SKM-1 (cell line): ENCODE data around the gene EBP.
A peak's percentile ranks its signal among the peaks of the same experiment; 100 is the strongest.
"Not testable (repeated sequence)": the region's sequence is repeated elsewhere in the genome, so short reads cannot be mapped to it uniquely, and the experiment has no call there.

Experiments used
- DNase-seq: peaks from one replicate; lab custom pipeline; 2025; ENCODE audit not compliant: unreplicated experiment; lab: John Stamatoyannopoulos, UW

Gene EBP

GRCh38 chrX:48492293-48492910 is 29.2 kb upstream of the EBP start:
- no peak for DNase-seq

GRCh38 chrX:48493890-48494364 is 27.7 kb upstream of the EBP start:
- no peak for DNase-seq

- DNase-seq, result no peak
Observed at GRCh38 chrX:48496660-48497059, 24.9 kb upstream of the EBP start.

- no peak for DNase-seq
Observed at GRCh38 chrX:48497871-48498270, 23.7 kb upstream of the EBP start.

GRCh38 chrX:48498374-48498809 is 23.2 kb upstream of the EBP start:
- no peak for DNase-seq

GRCh38 chrX:48504261-48504660 is 17.3 kb upstream of the EBP start:
- DNase-seq, result no peak

GRCh38 chrX:48505481-48505880 is 16.1 kb upstream of the EBP start:
- DNase-seq, result no peak

- DNase-seq, result no peak
Observed at GRCh38 chrX:48507246-48507645, 14.4 kb upstream of the EBP start.

GRCh38 chrX:48508400-48509244 is 13.0 kb upstream of the EBP start, which contains the start of gene PORCN:
TSS of gene PORCN (plus strand) at chrX:48508992. CDS start at chrX:48509821, 829 bp downstream.
- peak; percentile 2 for DNase-seq

GRCh38 chrX:48509245-48509590 is 12.4 kb upstream of the EBP start:
- no peak for DNase-seq

GRCh38 chrX:48509619-48510018 is 12.0 kb upstream of the EBP start:
- DNase-seq, result no peak

GRCh38 chrX:48511560-48511959 is 10.0 kb upstream of the EBP start:
- no peak for DNase-seq

GRCh38 chrX:48512371-48512935 is 9.2 kb upstream of the EBP start:
- DNase-seq, result no peak

GRCh38 chrX:48513670-48514069 is 7.9 kb upstream of the EBP start:
- no peak for DNase-seq

GRCh38 chrX:48514126-48514806 is 7.3 kb upstream of the EBP start:
- DNase-seq, result no peak

GRCh38 chrX:48514868-48515460 is 6.6 kb upstream of the EBP start:
- no peak for DNase-seq

- no peak for DNase-seq
Observed at GRCh38 chrX:48515842-48516241, 5.8 kb upstream of the EBP start.

- DNase-seq, result no peak
Observed at GRCh38 chrX:48516285-48516684, 5.3 kb upstream of the EBP start.

GRCh38 chrX:48516987-48517386 is 4.6 kb upstream of the EBP start:
- DNase-seq, result no peak

GRCh38 chrX:48519481-48519880 is 2.1 kb upstream of the EBP start:
- DNase-seq, result not testable (repeated sequence)

- DNase-seq, result no peak
Observed at GRCh38 chrX:48520455-48520854, 1.2 kb upstream of the EBP start.
